Stimulated activated naive CD4-positive, alpha-beta T cell (primary cell): ENCODE measurements around the gene SLC16A9.

Experiments used
- DNase-seq, 6 experiments: peaks; one replicate each; lab custom pipeline; 2025; lab: John Stamatoyannopoulos, UW

The SLC16A9 gene

DNA sequence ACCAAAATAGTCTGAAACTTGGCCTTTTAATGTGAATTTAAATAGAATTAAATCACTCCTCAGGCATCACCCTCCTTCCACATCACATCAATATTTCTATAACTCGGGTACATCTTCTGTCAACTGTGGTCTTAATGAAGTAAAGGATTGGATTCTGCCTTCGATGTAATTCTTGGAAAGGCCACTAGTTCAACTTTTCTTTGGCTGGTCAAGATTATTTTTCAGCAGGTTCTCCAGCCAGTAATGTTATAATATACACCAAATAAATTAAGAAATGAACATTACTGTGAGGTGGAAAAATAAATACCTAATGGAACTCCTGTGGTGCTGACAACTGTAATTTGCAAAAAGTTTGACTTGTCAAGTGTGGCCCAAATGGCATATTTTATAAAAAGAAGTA is 9.7 kb upstream of the SLC16A9 start:
- DNase-seq = no peak

DNA sequence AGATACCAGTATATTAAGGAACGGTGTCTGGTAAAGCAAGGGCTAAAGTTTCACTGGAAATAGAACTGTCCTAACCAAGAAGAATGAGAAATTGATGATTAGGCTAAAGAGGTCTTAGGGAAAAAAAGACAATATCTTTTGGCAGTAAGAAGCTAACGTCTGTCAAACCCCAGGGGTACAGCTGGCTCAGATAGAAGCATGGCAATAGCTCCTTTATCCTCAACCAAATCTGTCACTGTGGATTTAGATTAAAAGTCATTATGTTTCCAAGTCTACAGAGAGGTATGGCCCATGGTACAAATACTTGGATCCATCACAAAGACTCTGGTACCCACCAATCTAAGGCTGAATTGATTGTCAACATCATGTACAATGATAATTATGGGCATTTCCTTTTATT is 8.6 kb upstream of the SLC16A9 start:
- DNase-seq = no peak

DNA sequence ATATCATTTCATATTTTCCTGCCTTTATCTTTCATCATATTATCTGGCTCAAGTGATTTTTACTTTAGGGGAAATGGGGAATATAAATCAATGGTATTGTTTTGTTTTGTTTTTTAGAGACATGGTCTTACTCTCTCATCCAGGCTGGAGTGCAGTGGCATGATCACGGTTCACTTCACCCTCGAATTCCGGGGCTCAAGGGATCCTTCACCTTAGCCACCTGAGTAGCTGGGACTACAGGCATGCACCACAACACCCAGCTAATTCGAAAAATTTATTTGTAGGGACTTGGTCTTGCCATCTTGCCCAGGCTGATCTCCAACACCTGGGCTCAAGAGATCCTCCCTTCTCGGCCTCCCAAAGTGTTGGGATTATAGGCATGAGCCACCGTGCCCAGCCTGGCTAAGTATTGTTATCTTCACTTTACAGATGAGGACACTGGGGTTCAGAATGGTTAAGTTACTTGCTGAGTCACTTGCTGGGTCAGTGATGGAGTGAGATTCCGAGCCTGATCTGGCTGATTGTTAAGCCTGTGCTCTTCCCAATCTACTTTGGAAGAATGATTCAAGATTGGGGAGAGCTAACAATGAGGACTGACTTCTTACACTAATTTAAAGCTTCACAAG is 3.7 kb upstream of the SLC16A9 start:
- DNase-seq = no peak

DNA sequence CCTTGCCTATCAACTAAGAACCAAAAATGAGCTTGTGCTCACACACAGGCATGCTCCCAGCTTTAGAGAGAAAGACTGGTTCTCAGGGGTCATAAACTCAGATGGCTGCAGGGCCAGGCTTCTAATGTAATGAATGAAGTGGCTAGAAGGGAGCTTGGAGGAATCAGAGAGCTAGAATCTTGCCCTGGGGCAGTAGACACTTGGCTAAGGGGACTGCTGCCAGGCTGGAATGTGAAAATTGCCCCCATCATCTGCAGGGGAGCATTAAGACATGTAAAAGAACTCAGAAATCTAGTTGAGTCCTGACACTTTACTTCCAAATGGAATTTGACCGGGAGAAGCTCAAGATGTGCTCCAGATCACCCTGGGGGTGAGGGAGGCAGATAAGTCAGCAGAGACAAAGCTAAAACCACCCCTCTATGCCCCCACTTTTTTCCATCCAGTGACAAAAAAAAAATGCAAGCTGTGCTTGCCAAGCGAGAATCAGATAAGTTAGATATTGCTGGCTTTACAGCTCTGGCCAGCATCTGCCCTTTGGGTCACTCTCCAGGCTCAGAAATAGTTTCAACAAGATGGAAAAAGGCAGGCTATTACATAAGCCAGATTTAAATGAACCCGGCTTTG is 2.3 kb upstream of the SLC16A9 start:
- DNase-seq = no peak

DNA sequence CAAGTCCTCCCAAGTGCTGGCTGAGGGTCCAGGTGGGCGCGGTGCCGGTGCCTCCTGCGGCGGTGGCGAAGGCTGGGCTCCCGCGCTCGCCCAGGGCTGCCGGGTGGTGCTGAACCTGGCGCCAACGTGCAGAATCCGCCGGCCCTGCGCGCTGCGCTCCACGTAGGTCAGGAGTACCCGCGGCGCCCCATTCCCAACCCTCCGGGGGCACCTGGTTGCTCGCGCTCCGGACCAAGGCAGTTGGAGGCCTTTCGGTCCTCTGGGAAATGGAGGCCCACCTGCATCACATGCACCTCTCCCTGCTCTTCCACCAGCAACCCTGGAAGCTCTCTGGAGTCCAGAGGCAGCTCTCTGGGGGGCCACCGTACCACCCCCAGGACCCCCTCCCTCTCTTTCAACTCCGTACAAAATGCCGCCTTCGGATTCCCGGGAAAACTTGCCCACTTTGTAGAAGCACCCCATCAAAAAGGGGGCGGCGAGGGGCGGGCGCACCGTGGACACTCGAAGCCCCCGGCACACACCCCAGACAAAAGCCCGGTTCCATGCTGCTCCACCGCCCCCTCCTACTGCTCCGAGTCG is 745 bp downstream of the SLC16A9 start:
- no peak for DNase-seq

DNA sequence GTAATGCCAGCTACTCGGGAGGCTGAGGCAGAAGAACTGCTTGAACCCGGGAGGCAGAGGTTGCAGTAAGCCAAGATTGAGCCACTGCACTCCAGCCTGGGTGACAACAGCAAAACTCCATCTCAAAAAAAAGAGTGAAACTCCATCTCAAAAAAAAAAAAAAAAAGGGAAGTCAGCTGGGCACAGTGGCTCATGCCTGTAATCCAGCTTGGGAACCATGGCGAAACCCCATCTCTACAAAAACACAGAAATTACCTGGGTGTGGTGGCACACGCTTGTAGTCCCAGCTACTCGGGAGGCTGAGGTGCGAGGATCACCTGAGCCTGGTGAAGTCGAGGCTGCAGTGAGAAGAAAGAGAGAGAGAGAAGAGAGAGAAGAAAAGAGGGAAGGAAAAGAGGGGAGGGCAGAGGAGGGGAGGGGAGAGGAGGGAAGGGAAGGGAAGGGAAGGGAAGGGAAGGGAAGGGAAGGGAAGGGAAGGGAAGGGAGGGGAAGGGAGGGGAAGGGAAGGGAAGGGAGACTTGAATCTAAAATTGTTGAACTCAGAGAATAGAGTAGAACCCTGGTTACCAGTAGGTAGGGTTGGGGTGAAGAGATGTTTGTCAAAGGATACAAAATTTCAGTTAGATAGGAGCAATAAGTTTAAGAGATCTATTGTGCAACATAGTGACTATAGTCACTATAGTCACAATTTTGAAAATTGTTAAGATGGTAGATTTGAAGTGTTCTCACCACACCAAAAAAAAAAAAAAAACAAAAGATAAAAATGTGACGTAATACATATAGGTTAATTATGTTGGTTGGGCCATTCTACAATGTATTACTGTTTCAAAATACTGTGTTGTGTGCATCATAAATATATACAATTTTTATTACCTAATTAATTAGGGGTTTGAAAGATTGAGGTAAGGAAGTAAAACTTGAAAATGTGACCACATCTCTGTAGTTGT is 2.5 kb downstream of the SLC16A9 start:
- no peak for DNase-seq

DNA sequence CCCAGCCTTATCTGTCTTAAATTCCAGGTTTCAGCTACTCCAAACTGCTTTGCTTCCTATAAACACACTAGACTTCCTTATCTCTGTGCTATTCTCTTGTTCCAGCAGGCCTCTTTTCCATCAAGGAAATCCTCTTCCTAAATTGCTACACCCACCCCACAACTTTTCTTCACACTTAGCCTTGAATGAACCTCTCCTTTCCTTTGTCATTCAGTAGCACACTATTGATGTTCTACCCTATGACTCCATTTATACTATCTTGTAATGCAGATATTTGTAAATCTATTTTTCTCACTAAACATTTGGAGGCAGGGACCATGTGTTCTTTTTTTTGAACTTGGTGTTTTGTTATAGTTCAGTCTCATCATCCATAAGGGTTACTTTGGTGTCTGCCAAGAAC is 3.7 kb downstream of the SLC16A9 start:
- DNase-seq = no peak

DNA sequence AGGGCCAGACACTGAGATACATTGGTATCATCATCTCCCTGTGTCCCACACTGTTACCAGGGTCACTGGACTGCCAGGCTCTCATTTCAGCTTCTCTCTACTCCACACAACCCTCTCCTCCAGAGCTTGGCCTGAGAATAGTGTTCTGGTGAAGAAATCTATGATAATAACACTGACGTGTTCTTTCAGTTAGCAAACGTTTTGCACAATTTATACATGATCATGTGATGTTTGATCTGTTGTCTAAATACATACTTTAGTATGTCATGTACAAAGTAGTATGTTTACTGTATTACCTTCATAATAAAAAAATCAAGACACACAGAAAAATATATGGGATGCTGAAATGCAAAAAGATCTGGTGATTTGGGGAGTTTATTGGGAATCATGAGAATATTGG is 5.0 kb downstream of the SLC16A9 start:
- no peak for DNase-seq

DNA sequence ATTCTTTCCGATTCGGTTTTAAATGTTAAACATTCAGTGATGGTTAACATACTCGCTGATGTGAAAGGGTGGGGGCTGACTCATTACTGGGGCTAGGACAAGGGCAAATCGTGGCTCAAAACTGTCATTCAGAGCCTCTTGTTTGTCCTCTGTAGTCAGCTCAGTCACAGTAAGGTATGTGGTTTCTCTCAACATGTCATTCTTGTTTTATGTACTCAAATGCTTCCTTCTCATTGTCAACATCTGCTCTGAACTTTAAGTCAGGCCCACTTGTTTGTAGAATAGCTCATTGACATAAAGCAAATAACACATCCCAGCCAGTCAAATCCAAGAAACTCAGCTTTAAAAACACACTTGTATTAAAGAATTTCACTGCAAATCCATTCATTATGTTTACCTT is 7.3 kb downstream of the SLC16A9 start:
- no peak for DNase-seq

DNA sequence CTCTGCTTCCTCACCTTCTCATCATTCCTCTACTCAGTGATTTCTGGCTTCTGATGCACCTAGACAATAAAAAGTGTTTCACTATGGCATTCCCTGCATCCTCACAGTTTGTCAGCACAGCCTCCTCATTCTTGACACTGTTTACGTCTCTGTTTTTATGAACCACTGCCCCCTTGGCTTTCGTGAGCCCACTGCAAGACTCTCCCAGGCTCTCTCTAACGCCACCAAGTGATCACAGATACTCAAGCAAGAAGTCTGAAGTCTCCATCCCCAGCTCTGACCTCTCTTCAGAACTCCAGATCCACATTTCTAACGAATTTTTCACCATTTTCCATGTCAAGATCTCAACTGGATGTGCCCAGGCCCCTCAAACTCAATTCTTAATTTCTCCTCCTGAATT is 8.9 kb downstream of the SLC16A9 start:
- DNase-seq = no peak

DNA sequence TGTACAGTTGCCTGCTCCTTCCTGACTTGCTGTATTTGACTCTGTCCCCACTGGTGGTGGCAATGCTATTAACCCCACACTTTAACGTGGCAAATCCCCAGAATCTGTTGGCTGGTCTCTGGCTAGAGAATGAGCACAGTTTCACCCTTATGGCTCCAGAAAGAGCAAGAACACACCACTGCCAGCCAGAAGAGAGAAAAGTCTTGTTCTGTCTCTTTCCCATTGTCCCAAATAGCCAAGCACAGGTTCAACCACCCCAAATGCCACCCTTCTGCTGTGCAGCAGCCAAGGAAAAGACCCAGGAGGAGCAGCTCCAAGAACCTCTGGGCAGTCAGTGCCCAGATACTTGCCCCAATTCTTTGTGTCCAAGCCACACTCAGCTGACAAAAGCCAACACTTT is 11.3 kb downstream of the SLC16A9 start:
- no peak for DNase-seq

DNA sequence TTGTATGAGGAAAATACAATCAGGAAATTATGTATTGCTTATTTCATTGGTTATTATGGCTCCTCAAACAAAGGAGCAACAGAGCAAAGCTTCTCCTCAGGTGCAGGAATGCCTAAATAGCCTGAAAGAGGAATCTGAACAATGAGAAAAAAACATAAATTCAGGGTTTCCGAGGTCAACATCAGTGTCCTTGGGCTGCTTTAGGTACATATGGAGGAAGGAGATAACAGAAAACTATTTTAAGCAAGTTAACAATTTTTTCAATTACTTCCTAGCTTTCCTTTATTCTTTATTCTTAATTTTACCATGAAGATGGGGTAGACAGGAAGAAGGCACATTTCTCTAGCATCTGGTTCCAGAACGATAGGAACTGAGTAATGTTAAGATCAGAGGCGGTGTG is 14.0 kb downstream of the SLC16A9 start:
- no peak for DNase-seq

DNA sequence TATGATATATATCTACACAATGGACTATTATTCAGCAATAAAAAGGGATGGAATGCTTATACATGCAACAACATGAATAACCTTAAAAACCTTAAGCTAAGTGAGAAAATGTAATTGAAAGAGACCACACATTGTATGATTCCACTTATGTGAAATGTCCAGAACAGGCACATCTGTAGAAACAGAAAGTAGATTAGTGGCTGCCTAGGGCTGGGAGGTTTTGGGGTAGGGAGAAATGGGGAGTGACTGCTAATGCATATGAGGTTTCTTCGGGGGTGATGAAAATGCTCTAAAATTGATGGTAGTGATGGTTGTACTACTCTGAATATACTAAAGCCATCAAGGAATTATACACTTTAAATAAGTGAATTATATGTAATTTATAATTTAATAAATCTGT is 14.7 kb downstream of the SLC16A9 start:
- DNase-seq = no peak

DNA sequence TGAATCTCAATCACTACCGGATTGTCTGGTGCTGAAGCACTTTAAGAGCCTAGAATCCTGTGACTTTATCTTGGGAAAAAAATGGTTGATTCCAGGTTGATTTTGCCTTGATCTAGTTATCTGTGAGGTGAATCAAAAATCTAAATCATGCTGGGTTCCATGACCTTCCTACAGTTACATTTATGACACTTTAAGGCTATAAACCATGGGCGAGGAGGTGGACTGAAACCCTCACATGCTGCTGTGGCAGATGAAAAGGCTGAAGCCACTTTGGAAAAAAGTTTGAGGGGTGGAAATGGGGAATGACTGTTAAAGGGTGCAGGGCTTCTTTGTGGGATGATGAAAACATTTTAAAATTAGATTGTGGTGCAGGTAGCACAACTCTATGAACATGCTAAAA is 17.5 kb downstream of the SLC16A9 start:
- no peak for DNase-seq

DNA sequence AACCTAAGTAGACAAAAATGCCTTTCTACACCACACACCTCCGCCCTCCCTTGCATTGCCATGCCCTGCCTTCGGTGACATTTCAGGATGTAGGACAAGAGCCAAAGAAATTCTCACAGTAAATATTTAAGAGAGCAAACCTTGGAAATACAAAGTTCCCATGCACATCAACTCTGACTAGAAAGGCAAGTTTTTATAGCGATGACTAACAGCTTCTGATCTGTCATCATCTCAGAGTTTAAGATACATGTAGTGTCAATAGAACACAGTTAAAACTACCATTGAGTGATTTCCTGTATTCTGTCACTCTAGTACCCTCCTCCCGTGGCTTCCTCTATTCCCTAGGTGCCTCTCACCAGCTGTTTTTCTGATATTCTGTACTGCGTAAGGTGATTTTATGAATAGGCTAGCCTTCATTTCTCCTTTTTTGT is 20.7 kb downstream of the SLC16A9 start:
- DNase-seq = no peak

DNA sequence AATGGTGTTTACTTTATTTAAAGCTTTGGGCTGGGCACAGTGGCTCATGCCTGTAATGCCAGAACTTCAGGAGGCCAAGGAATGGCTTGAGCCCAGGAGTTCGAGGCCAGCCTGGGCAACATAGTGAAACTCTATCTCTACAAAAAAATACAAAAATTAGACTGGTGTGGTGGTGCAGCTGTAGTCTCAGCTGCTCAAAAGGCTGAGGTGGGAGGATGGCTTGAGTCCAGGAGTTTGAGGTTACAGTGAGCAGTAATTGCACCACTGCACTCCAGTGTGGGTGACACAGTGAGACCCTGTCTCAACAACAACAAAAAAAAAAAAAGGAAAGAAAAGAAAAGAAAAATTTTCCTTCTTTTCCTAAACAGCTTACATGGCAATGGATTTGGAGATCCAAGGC is 22.0 kb downstream of the SLC16A9 start:
- no peak for DNase-seq

DNA sequence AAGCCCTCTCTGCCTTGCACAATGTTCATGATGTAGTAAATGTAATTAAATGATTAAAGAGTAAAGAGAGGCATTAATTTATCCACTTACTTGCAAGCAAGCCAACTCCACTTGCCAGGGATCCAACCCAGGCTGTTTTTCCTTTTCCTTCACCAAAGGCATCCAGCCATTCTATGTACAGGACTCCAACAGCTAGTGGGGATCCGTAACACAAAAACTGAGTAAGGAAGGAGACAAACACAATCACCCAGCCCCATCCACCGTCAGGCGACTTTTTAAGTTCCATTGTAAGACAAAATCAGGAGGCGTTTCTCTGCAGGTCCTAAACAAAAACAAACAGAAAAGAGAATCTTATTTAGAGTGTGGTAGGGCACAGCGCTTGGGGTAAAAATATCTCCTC is 25.6 kb downstream of the SLC16A9 start:
- DNase-seq = no peak

DNA sequence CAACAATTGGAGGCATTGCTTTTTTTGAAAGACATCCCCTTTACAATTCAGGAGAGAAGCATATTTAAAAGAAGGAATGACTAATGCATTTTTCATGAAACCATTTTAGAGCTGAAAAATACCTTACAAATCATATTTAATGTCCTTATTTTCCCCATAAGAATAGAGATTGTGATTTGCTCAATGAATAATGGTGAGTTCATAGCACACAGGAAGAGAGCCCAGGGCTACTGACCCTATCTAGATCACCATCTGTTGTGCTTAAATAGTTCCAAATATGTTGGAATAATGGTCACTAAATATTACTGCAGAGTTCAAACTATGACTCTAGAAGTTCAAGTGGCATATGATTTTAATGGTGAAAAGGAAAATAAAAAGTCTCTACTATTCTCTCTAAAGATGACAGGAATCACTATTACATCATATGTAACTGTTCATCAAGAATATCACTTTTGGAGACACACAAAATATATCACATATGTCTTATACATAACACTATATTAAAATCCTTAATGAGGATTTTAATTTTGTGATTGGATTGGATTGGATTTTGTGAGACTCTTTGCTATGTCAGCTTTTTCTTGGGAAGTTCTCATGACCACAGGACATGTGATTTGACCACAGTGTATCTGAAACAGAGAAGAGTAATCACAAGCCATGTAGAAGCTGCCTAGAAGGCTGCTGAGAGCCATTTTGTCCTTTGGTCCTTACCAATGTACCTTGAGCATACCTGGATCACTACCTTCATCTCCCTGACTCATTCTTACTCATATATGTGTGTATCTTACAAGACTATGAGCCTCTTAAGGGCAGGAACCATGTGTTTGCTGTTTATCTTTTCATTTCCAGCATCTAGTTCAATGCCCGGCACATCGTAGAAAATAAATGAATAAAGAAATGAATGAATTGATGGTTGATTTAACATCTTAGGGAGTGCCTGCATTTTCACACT is 26.4 kb downstream of the SLC16A9 start:
- no peak for DNase-seq

DNA sequence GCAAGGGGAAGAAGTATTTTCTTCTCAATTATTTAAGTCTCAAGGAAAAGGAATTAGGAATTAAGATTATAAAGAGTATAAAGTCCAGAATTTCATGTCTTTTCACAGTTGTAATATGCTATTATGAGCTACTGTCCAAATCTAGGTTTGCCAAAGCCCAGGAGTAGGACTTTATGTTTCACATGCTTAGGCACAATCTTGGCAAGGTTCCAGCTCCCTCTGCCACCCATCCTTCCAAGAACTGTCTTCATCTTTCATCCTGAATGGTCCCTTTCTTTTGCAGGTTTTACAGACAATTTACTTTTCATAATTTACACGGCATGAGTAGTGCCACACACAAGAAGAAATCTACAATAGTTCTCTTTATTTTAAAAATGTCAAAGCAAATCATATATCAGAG is 29.5 kb downstream of the SLC16A9 start:
- DNase-seq = no peak

DNA sequence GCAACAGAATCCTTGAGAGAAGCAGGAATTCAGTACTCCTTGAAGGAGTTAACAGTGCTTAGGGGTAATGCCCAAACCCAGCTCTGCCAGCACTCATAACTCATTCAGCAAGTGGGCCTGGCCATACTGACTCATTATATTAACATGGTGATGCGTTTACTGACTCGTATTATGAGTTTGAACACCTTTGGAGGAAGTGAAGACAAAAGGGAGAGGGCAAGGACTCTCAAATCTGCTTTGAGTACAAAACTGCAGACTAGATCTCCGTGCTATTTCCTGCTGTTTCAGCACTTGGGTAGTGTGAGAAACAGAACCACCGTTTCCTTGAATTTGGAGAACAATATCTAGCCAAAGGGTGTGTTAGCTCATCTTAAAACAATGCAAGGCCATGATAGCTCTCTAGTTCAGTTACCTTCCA is 30.8 kb downstream of the SLC16A9 start:
- DNase-seq = no peak

DNA sequence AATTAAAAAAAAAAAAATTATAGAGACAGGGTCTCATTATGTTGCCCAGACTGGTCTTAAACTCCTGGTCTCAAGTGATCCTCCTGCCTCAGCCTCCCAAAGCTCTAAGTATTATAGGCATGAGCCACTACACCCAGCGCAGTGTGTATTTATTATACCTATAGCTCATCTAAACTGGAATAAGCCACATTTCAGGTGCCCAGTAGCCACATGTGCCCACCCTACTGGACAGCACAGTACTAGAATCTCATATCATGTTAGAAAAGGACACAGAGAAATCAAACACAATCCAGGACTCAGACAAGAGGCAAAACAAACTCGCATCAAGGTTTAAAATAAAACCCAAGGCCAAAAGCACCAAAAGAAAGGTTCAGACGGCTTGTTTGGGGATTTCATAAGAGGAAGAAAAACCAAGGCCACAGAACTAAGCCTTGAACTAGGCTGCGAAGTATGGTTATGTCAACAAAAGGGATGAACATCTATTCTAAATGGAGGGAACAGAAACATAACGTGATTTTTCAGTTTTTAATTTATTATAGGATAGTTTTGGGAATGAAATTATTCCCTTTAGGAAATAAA is 32.3 kb downstream of the SLC16A9 start:
- no peak for DNase-seq
